22Rv1 (cell line): Measurements from ENCODE around the gene OGG1.

ENCODE experiments used
- ZFX ChIP-seq: fragments of 450-650 bp; IDR thresholded peaks from 2 replicates; pipeline ENCODE4 v1.6.1; 2017; ENCODE audit warnings: antibody characterized with exemption, borderline replicate concordance
- TF ChIP-seq, protein P1 (sequence below): fragments of 450-650 bp; IDR thresholded peaks from 2 replicates; pipeline ENCODE4 v1.5.1; 2017; ENCODE audit warnings: mild to moderate bottlenecking

GRCh38 chr3:9784965-9785364 is 35.2 kb downstream of the OGG1 start:
- TF ChIP-seq, protein P1, sequence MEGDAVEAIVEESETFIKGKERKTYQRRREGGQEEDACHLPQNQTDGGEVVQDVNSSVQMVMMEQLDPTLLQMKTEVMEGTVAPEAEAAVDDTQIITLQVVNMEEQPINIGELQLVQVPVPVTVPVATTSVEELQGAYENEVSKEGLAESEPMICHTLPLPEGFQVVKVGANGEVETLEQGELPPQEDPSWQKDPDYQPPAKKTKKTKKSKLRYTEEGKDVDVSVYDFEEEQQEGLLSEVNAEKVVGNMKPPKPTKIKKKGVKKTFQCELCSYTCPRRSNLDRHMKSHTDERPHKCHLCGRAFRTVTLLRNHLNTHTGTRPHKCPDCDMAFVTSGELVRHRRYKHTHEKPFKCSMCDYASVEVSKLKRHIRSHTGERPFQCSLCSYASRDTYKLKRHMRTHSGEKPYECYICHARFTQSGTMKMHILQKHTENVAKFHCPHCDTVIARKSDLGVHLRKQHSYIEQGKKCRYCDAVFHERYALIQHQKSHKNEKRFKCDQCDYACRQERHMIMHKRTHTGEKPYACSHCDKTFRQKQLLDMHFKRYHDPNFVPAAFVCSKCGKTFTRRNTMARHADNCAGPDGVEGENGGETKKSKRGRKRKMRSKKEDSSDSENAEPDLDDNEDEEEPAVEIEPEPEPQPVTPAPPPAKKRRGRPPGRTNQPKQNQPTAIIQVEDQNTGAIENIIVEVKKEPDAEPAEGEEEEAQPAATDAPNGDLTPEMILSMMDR: no peak
- no peak for TF ChIP-seq ZFX
